Pancreas (tissue), 10 donors: Measurements from ENCODE around the gene WNK2. TPM values are rescaled to one million over a fixed set of nuclear protein-coding genes. Genes with fewer than 3 reads are reported as not detected.

Source experiments
- ATAC-seq, 4 donors: fragments of 200-7000 bp; cut with Tn5 transposase; one replicate each; pipeline versions ENCODE4 v1.8.0 to v1.9.1; 2020; ENCODE audit warnings: mild to moderate bottlenecking in 4 of 4, moderate library complexity in 4 of 4
- DNase-seq, 6 donors: peaks; one replicate each; pipeline ENCODE4 v3.0.0-alpha.2; 2020
- FAIRE-seq: peaks from 2 replicates; lab custom pipeline; 2012; peaks lifted over from hg19 to GRCh38; lab: Jason Lieb, UNC
- H3K27ac ChIP-seq, 4 donors: fragments of 200-600 bp; sonication (generic); 1 replicate in 3 of 4; 2 replicates in 1 of 4; pipeline versions ENCODE4 v1.5.0 to v1.8.0; 2020
- H3K27me3 ChIP-seq, 4 donors: fragments of 200-600 bp; one replicate each; pipeline ENCODE4 v1.8.0; 2021
- H3K36me3 ChIP-seq, 3 donors: fragments of 200-600 bp; sonication (generic) in 1 of 3; one replicate each; pipeline versions ENCODE4 v1.5.0 to v1.8.0; 2020 to 2021
- H3K4me1 ChIP-seq, 3 donors: fragments of 200-600 bp; one replicate each; pipeline ENCODE4 v1.8.0; 2021
- H3K4me3 ChIP-seq, 4 donors: fragments of 200-600 bp; sonication (generic) in 2 of 4; one replicate each; pipeline versions ENCODE4 v1.5.0 to v1.8.0; 2020 to 2021
- H3K9me3 ChIP-seq, 4 donors: fragments of 200-600 bp; one replicate each; pipeline ENCODE4 v1.8.0; 2021
- CTCF ChIP-seq, 4 donors: fragments of 200-600 bp; sonication (generic) in 3 of 4; IDR thresholded peaks; one replicate each; pipeline versions ENCODE4 v1.5.0 to v1.8.0; 2021; ENCODE audit warnings: antibody characterized with exemption in 4 of 4
- WGBS, 2 donors: extraction: QIAGEN DNeasy Blood & Tissue Kit; methylation state at CpG; one replicate each; pipeline ENCODE4 v1.1.7; 2013; 5-methylcytosine and 5-hydroxymethylcytosine counted together
- intact Hi-C, 3 donors: fragments of 100-400 bp; cut with DNase I; formaldehyde crosslinking; loops; one replicate each; pipeline versions ENCODE4 v1.11.1 to v1.14.2; 2022
- polyA plus RNA-seq, 2 donors: library from polyadenylated mRNA; stranded (reverse); fragments of 200-250 nt; gene quantifications; one replicate each; pipeline ENCODE4 v1.2.3, GENCODE V29; 2013
- total RNA-seq, 6 donors: library from RNA; stranded (reverse); fragmentation: NEBNext Ultra II Directional in 4 of 6; extraction: Animal tissue kit (Norgen Biotek cat#: 25700) in 4 of 6; gene quantifications; one replicate each; pipeline versions ENCODE4 v1.2.1 to v1.2.4, GENCODE V29; 2021 to 2023
- donor health status: healthy with polysubstance abuse.
- donor health status: DM: no; HTN: no; CAD: no; lungs with moderate emphysema.
- donor health status: DM: no; HTN: no; CAD: no.
- donor health status: control.
- donor health status: control.
- donor health status: Bipolar disorder and iron deficiency.
- donor health status: DM: yes; HTN: yes; CAD: no.
- donor health status: DM: no; HTN: no; CAD: no.
- donor health status: DM: no; HTN: no; CAD: no.
- donor health status: DM: yes; HTN: yes; CAD: no.

Gene WNK2
- total and polyA plus RNA-seq, 8 donors = 53.5 to 121 (median 89.4) TPM

GRCh38 chr9:93211654-93212001 is 27.7 kb downstream of the WNK2 start:
- Histone ChIP-seq H3K9me3 (no peaks in the 10 kb centered on the region), H3K4me3 (no peak overlapping the region), H3K36me3 (no peaks in the 10 kb centered on the region), H3K27ac (no peak overlapping the region), H3K4me1 (peaks cover 17 to 30% (median 27%) of the 10 kb centered on the region in 3 donors), H3K27me3 (no peaks in the 10 kb centered on the region)
- 95% methylated on average over 3 of the region's 3 CpGs for WGBS, 2 donors
- intact Hi-C loops = loop anchor here in 1 of 3 donors (10.0 kb wide), 1 partner anchor 53 kb away; no protein-coding TSS in a partner anchor
- TF ChIP-seq CTCF (IDR thresholded peaks at IDR 0.05) = no peak
- no peak for ATAC-seq
- no peak for DNase-seq
- no peak for FAIRE-seq

GRCh38 chr9:93212409-93212808 is 28.5 kb downstream of the WNK2 start:
- no peak for FAIRE-seq
- no peaks in the 10 kb centered on the region for H3K36me3 ChIP-seq
- H3K27ac ChIP-seq = no peak overlapping the region
- no peak overlapping the region for H3K4me3 ChIP-seq
- ATAC-seq = no peak
- H3K27me3 ChIP-seq = no peaks in the 10 kb centered on the region
- WGBS, 2 donors = 71 to 84% methylated on average over 5 of the region's 5 CpGs
- peaks cover 19 to 27% (median 22%) of the 10 kb centered on the region in 3 donors for H3K4me1 ChIP-seq
- intact Hi-C loops = loop anchor here in 1 of 3 donors (10.0 kb wide), 1 partner anchor 52 kb away; no protein-coding TSS in a partner anchor
- peak in 1 of 6 donors; percentile 38 for DNase-seq
- TF ChIP-seq CTCF (IDR thresholded peaks at IDR 0.05) = no peak
- H3K9me3 ChIP-seq = no peaks in the 10 kb centered on the region

GRCh38 chr9:93216073-93216365 is 32.1 kb downstream of the WNK2 start:
- Histone ChIP-seq H3K9me3 (no peaks in the 10 kb centered on the region), H3K27me3 (no peaks in the 10 kb centered on the region), H3K4me1 (peaks cover 18 to 31% (median 27%) of the 10 kb centered on the region in 3 donors), H3K36me3 (no peaks in the 10 kb centered on the region), H3K4me3 (no peak overlapping the region), H3K27ac (no peak overlapping the region)
- FAIRE-seq = no peak
- no peak for ATAC-seq
- no peak for DNase-seq
- no peak for TF ChIP-seq CTCF (IDR thresholded peaks at IDR 0.05)
- intact Hi-C loops = loop anchor here in 1 of 3 donors (10.0 kb wide), 1 partner anchor 49 kb away; no protein-coding TSS in a partner anchor
- 33 to 39% methylated on average over 1 of the region's 1 CpG for WGBS, 2 donors

- no peaks in the 10 kb centered on the region for H3K9me3 ChIP-seq
- FAIRE-seq (no peak), DNase-seq (peak; percentile 59 to 87 (median 84)), ATAC-seq (peak; percentile 84 to 94 (median 88))
- H3K36me3 ChIP-seq = no peaks in the 10 kb centered on the region
- 24 to 29% methylated on average over 5 of the region's 5 CpGs for WGBS, 2 donors
- TF ChIP-seq CTCF (IDR thresholded peaks at IDR 0.05) = no peak
- peaks cover 18 to 31% (median 27%) of the 10 kb centered on the region in 3 donors for H3K4me1 ChIP-seq
- no peaks in the 10 kb centered on the region for H3K27me3 ChIP-seq
- no peak overlapping the region for H3K4me3 ChIP-seq
- H3K27ac ChIP-seq = peak overlapping the region; percentile 36 to 78 (median 64)
- intact Hi-C loops = loop anchor here in 1 of 3 donors (10.0 kb wide), 1 partner anchor 47 kb away; no protein-coding TSS in a partner anchor
Measured at GRCh38 chr9:93217706-93218105, 33.8 kb downstream of the WNK2 start.

- Histone ChIP-seq H3K36me3 (no peaks in the 10 kb centered on the region), H3K27ac (peak overlapping the region; percentile 36 to 78 (median 64)), H3K27me3 (no peaks in the 10 kb centered on the region), H3K4me1 (peaks cover 22 to 31% (median 27%) of the 10 kb centered on the region in 3 donors), H3K9me3 (no peaks in the 10 kb centered on the region), H3K4me3 (no peak overlapping the region)
- 36 to 38% methylated on average over 6 of the region's 6 CpGs for WGBS, 2 donors
- no peak for TF ChIP-seq CTCF (IDR thresholded peaks at IDR 0.05)
- intact Hi-C loops = loop anchor here in 1 of 3 donors (10.0 kb wide), 1 partner anchor 47 kb away; no protein-coding TSS in a partner anchor
- FAIRE-seq (no peak), ATAC-seq (peak; percentile 25 to 51 (median 35)), DNase-seq (peak in 2 of 6 donors; percentile 64 to 77)
Measured at GRCh38 chr9:93218161-93218560, 34.2 kb downstream of the WNK2 start.
